SK-N-MC (cell line): ENCODE measurements around the gene GHRL.
A peak's percentile ranks its signal among the peaks of the same experiment; 100 is the strongest.

Experiments
- DNase-seq: peaks from one replicate; pipeline ENCODE4 v3.0.0-alpha.2; 2011; ENCODE audit warnings: low read depth, low spot score
- H3K27ac ChIP-seq: fragments of 200-600 bp; sonication (generic); 2 replicates; pipeline ENCODE4 v1.5.1; 2016; ENCODE audit warnings: mixed run types
- H3K36me3 ChIP-seq: fragments of 200-600 bp; sonication (generic); 2 replicates; pipeline ENCODE4 v1.6.1; 2017; ENCODE audit warnings: antibody characterized with exemption, low read length, mixed read lengths; ENCODE audit not compliant: insufficient read depth
- H3K4me3 ChIP-seq: fragments of 200-600 bp; sonication (generic); 2 replicates; pipeline ENCODE4 v1.5.1; 2016
- H3K9ac ChIP-seq: fragments of 200-600 bp; sonication (generic); 2 replicates; pipeline ENCODE4 v1.8.0; 2017; ENCODE audit warnings: mixed run types, mixed read lengths; ENCODE audit not compliant: insufficient read length
- H3K9me3 ChIP-seq: fragments of 200-600 bp; sonication (generic); 2 replicates; pipeline ENCODE4 v1.6.1; 2017; ENCODE audit warnings: low read depth, mild to moderate bottlenecking, antibody characterized with exemption, low read length, moderate library complexity, mixed read lengths
- EZH2 ChIP-seq: fragments of 200-600 bp; sonication (generic); IDR thresholded peaks from one replicate; pipeline ENCODE4 v1.6.1; 2017; ENCODE audit warnings: antibody characterized with exemption
- FOXP2 ChIP-seq: optimal IDR thresholded peaks from 2 replicates; pipeline ENCODE3; 2011; ENCODE audit warnings: mild to moderate bottlenecking, moderate library complexity; ENCODE audit not compliant: insufficient read depth; ENCODE audit errors: extremely low read length, control extremely low read depth
- POLR2AphosphoS5 ChIP-seq: IDR thresholded peaks from 2 replicates; pipeline ENCODE4 v1.6.1; 2012; ENCODE audit warnings: mild to moderate bottlenecking, low read depth, low read length, borderline replicate concordance

GHRL gene

DNA sequence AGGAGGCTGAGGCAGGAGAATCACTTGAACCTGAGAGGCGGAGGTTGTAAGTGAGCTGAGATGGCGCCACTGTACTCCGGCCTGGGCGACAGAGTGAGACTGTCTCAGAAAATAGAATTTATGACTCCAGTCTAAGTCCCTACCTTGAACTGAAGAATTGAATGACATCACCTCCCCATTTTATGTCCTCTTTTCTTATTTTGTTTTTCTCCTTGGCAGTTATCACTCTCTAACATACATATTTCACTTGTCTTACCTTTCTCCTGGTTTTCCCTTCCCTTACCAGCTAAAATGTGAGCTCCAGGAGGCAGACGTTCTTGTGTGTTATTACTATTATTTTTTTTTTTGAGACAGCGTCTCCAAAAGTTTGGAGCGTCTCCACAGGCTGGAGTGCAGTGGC is 36.9 kb downstream of the GHRL start:
- peaks cover 9% of the 10 kb centered on the region; the same call in 1 of the 2 replicates for H3K36me3 ChIP-seq
- no peak overlapping the region for H3K4me3 ChIP-seq
- H3K9me3 ChIP-seq, result no peaks in the 10 kb centered on the region
- no peak for TF ChIP-seq EZH2
- no peak for TF ChIP-seq POLR2AphosphoS5
- TF ChIP-seq FOXP2, result no peak
- H3K27ac ChIP-seq, result no peak overlapping the region
- no peak overlapping the region for H3K9ac ChIP-seq
- DNase-seq, result no peak

DNA sequence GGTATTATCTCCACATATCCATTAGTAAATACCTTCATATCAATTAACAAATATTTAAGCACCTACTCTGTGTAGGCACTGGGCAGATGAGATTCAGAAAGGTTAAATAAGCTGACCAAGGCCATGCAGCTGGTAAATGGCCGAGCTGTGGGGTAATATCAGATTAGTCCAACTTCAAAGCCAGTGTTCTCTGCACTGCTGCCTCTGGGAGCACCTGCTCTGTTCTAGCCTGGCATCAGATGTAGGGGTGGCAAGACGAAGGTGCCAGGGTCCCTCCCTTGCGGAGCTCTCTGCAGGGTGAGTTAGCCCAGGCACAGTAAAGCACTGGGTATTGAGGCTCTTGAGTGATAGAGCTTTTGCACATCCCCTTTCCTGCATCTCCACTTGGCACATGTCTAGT is 39.0 kb downstream of the GHRL start:
- H3K4me3 ChIP-seq, result no peak overlapping the region
- H3K9ac ChIP-seq, result no peak overlapping the region
- no peak overlapping the region for H3K27ac ChIP-seq
- TF ChIP-seq FOXP2, result no peak
- no peak for TF ChIP-seq EZH2
- TF ChIP-seq POLR2AphosphoS5, result no peak
- no peaks in the 10 kb centered on the region for H3K9me3 ChIP-seq
- DNase-seq, result no peak
- peaks cover 9% of the 10 kb centered on the region; the same call in 1 of the 2 replicates for H3K36me3 ChIP-seq

- TF ChIP-seq EZH2 (no peak), FOXP2 (no peak), POLR2AphosphoS5 (no peak)
- no peak overlapping the region for H3K9ac ChIP-seq
- H3K4me3 ChIP-seq, result no peak overlapping the region
- no peak for DNase-seq
- no peak overlapping the region for H3K27ac ChIP-seq
- peaks cover 8% of the 10 kb centered on the region; the same call in 1 of the 2 replicates for H3K36me3 ChIP-seq
- no peaks in the 10 kb centered on the region for H3K9me3 ChIP-seq
These were observed 41.7 kb downstream of the GHRL start for GRCh38 chr3:10251006-10251405.

- DNase-seq, result no peak
- H3K27ac ChIP-seq, result no peak overlapping the region
- H3K4me3 ChIP-seq, result peak overlapping the region; percentile 87
- no peaks in the 10 kb centered on the region for H3K9me3 ChIP-seq
- peaks cover 5% of the 10 kb centered on the region; the same call in 1 of the 2 replicates for H3K36me3 ChIP-seq
- H3K9ac ChIP-seq, result peak overlapping the region; percentile 75
- TF ChIP-seq EZH2, result no peak
- no peak for TF ChIP-seq POLR2AphosphoS5
- TF ChIP-seq FOXP2, result no peak
These were observed 42.9 kb downstream of the GHRL start for GRCh38 chr3:10249833-10250232.

- Histone ChIP-seq H3K27ac (no peak overlapping the region), H3K9me3 (no peaks in the 10 kb centered on the region), H3K9ac (peak overlapping the region; percentile 75), H3K4me3 (peak overlapping the region; percentile 87), H3K36me3 (peaks cover 5% of the 10 kb centered on the region; the same call in 1 of the 2 replicates)
- no peak; the same call in 1 of the 2 replicates for TF ChIP-seq POLR2AphosphoS5
- TF ChIP-seq EZH2, result no peak
- no peak for TF ChIP-seq FOXP2
- DNase-seq, result no peak
These were observed 43.6 kb downstream of the GHRL start for GRCh38 chr3:10248984-10249748.

DNA sequence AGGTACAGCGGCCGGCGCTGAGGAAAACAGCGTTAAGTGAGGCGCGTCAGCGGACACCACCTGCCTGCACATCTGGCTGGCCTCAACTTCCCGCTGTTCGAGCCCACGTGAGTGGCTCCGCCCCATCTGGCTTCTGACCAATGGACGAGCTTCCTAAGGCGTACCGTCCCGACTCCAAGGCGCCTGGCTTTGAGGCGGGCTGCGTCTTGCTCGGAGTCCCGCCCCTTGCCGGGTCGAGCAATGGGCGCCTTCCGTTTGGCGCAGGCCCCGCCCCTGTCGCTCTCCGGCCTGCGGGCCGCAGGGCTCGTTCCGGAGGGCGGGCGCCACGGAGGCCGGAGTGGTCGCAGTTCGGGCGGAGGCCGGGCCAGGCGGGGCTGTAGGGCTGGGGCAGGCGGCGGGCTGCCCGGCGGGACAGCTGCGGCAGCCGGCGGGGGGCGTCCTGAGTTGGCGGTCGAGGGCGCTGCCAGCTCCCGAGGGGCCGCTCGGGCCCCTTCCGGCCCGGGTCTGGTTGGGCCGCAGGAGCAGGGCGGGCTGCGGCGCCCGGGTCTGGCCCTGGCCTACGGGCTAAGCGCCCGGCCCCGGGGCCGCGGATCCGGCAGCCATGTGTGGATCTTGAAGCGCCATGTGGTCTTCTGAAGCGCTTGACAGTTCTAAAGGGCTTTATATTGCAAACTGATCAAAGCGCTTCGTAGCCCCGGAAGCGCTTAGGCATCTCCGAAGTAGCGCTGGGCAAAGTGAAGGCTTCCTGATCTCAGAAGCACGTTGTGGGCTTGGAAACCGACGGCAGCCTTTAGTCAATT is 44.4 kb downstream of the GHRL start, which contains the start of gene TATDN2:
Gene TATDN2 (plus strand): TSS at position 276 of the 800 bp plus-strand sequence. CDS start 742 bp downstream, outside the sequence.
- H3K9me3 ChIP-seq, result no peaks in the 10 kb centered on the region
- TF ChIP-seq POLR2AphosphoS5 (peak; percentile 76), EZH2 (no peak)
- H3K4me3 ChIP-seq, result peak within 1 kb of the TSS; percentile 87
- peaks cover 2% of the 10 kb centered on the region; the same call in 1 of the 2 replicates for H3K36me3 ChIP-seq
- DNase-seq, result peak; percentile 51
- H3K27ac ChIP-seq, result no peak within 1 kb of the TSS
- peak within 1 kb of the TSS; percentile 75 for H3K9ac ChIP-seq

DNA sequence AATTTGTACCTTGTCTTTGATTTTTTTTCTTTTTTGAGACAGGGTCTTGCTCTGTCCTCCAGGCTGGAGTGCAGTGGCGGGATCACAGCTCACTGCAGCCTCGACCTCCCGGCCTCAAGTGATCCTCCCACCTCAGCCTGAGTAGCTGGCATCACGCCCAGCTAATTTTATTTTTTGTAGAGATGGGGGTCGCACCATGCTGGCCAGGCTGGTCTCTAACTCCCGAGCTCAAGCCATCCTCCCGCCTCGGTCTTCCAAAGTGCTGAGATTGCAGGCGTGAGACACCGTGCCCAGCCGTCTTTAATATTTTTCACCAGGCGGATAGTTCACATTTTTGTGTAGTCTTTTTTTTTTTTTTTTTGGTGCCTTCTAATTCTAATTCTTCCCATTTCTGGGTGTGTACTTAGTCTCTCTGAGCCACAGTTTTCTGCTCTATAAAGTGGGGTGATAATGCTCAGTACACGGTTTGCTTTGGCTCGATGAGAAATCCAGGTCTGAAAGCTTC is 45.0 kb downstream of the GHRL start:
- H3K27ac ChIP-seq, result no peak overlapping the region
- no peak for TF ChIP-seq POLR2AphosphoS5
- no peak for TF ChIP-seq EZH2
- no peak for TF ChIP-seq FOXP2
- no peak overlapping the region for H3K9ac ChIP-seq
- H3K9me3 ChIP-seq, result no peaks in the 10 kb centered on the region
- H3K4me3 ChIP-seq, result peak overlapping the region; percentile 87
- H3K36me3 ChIP-seq, result no peaks in the 10 kb centered on the region; the same call in 1 of the 2 replicates
- no peak for DNase-seq
